ENCODE data around the gene PTMS. TPM values are rescaled to one million over a fixed set of nuclear protein-coding genes. Genes with fewer than 3 reads are reported as not detected.

The PTMS gene
- total RNA-seq, 1 experiment from 2014 or later, result 370 TPM

DNA sequence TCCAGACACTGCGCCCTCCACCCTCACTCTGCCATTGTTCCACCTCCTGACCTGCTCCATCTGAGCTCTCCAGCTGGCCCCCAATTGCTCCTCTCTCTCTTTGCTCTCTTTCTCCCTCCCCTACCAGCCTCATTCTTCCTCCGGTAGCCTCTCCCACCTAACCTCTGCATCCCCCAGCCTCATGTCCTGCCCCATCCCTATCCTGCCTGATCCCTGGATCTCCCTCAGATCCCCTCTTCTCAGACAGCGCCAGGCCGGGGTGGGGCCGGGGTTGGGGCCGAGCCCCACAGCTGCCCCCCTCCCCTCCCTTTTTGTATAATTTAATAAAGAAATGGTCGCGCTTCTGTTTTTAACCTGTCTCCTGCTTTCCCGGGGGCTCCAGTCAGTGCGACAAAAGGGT lies 4.4 kb downstream of the PTMS start (continued):
- TF ChIP-seq, protein P1, sequence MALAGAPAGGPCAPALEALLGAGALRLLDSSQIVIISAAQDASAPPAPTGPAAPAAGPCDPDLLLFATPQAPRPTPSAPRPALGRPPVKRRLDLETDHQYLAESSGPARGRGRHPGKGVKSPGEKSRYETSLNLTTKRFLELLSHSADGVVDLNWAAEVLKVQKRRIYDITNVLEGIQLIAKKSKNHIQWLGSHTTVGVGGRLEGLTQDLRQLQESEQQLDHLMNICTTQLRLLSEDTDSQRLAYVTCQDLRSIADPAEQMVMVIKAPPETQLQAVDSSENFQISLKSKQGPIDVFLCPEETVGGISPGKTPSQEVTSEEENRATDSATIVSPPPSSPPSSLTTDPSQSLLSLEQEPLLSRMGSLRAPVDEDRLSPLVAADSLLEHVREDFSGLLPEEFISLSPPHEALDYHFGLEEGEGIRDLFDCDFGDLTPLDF (CRISPR knock-in tag; IDR thresholded peaks at IDR 0.05), result no peak
- TF ChIP-seq SP1 (CRISPR knock-in tag; conservative IDR thresholded peaks at IDR 0.05) (no peak), GTF2I (CRISPR knock-in tag; conservative IDR thresholded peaks at IDR 0.05) (no peak), CREB1 (CRISPR knock-in tag; IDR thresholded peaks at IDR 0.05) (no peak), ZBTB21 (CRISPR knock-in tag; IDR thresholded peaks at IDR 0.05; ENCODE audit: borderline replicate concordance) (no peak)
- TF ChIP-seq, protein P2, sequence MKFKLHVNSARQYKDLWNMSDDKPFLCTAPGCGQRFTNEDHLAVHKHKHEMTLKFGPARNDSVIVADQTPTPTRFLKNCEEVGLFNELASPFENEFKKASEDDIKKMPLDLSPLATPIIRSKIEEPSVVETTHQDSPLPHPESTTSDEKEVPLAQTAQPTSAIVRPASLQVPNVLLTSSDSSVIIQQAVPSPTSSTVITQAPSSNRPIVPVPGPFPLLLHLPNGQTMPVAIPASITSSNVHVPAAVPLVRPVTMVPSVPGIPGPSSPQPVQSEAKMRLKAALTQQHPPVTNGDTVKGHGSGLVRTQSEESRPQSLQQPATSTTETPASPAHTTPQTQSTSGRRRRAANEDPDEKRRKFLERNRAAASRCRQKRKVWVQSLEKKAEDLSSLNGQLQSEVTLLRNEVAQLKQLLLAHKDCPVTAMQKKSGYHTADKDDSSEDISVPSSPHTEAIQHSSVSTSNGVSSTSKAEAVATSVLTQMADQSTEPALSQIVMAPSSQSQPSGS (CRISPR knock-in tag; IDR thresholded peaks at IDR 0.05; ENCODE audit: borderline replicate concordance, low read depth), result no peak

DNA sequence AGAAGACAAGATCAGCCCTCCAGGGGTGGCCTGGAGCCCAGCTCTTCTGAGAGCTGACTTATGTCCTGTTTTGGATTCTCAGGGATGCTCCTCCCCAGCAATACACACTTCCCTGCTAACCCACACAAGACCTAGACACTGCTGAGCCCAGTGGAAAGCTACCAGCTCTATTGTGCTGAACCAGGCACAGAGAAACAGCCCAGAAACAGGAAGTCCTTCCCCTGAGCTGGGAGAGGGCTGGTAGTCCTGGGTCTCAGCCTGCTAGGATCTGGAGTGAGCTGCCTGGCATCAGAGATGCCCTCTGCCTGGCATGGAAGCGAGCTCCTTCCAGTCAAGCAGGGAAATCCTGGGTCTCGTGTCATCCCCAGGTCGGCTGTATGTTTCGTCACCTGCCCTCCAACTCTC lies 4.9 kb downstream of the PTMS start:
- TF ChIP-seq, protein P3, sequence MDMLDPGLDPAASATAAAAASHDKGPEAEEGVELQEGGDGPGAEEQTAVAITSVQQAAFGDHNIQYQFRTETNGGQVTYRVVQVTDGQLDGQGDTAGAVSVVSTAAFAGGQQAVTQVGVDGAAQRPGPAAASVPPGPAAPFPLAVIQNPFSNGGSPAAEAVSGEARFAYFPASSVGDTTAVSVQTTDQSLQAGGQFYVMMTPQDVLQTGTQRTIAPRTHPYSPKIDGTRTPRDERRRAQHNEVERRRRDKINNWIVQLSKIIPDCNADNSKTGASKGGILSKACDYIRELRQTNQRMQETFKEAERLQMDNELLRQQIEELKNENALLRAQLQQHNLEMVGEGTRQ (CRISPR knock-in tag; IDR thresholded peaks at IDR 0.05), result no peak
- TF ChIP-seq ZBTB21 (CRISPR knock-in tag; IDR thresholded peaks at IDR 0.05; ENCODE audit: borderline replicate concordance) (no peak), ZNF317 (CRISPR knock-in tag; IDR thresholded peaks at IDR 0.05; ENCODE audit: borderline replicate concordance, low read depth) (no peak), ZNF232 (CRISPR knock-in tag; IDR thresholded peaks at IDR 0.05) (no peak), NR1H2 (CRISPR knock-in tag; IDR thresholded peaks at IDR 0.05) (no peak), FOXK1 (CRISPR knock-in tag; IDR thresholded peaks at IDR 0.05) (no peak), EMX1 (CRISPR knock-in tag; IDR thresholded peaks at IDR 0.05) (no peak), JUN (CRISPR knock-in tag; IDR thresholded peaks at IDR 0.05) (no peak)
- TF ChIP-seq, protein P2 (CRISPR knock-in tag; IDR thresholded peaks at IDR 0.05; ENCODE audit: borderline replicate concordance, low read depth), result no peak
- TF ChIP-seq, protein P4, sequence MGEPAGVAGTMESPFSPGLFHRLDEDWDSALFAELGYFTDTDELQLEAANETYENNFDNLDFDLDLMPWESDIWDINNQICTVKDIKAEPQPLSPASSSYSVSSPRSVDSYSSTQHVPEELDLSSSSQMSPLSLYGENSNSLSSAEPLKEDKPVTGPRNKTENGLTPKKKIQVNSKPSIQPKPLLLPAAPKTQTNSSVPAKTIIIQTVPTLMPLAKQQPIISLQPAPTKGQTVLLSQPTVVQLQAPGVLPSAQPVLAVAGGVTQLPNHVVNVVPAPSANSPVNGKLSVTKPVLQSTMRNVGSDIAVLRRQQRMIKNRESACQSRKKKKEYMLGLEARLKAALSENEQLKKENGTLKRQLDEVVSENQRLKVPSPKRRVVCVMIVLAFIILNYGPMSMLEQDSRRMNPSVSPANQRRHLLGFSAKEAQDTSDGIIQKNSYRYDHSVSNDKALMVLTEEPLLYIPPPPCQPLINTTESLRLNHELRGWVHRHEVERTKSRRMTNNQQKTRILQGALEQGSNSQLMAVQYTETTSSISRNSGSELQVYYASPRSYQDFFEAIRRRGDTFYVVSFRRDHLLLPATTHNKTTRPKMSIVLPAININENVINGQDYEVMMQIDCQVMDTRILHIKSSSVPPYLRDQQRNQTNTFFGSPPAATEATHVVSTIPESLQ (CRISPR knock-in tag; IDR thresholded peaks at IDR 0.05), result no peak
- peaks cover 13% of the 10 kb centered on the region for H3K36me3 Mint-ChIP-seq
- H3K4me1 Mint-ChIP-seq, result peaks cover 61% of the 10 kb centered on the region
- peaks cover 43% of the 10 kb centered on the region for H3K27me3 Mint-ChIP-seq (ENCODE audit: low read depth)
- no peak for ATAC-seq
- no peak for DNase-seq (ENCODE audit: low spot score)
- no peak overlapping the region for H3K4me3 Mint-ChIP-seq
- ChIA-PET CTCF (interaction anchor here (1.1 to 10.5 kb wide), 7 partner anchors 7 to 233 kb away, joined by 3 to 234 read pairs (median 4); partner anchors contain the start of genes COPS7A, MLF2 and P3H3), POLR2A (interaction anchor here (1.0 to 1.5 kb wide), 3 partner anchors 25 to 175 kb away, joined by 3 to 4 read pairs (median 3); no protein-coding TSS in a partner anchor)
- H3K9me3 Mint-ChIP-seq, result no peaks in the 10 kb centered on the region
- peak overlapping the region; percentile 76 for H3K27ac Mint-ChIP-seq

DNA sequence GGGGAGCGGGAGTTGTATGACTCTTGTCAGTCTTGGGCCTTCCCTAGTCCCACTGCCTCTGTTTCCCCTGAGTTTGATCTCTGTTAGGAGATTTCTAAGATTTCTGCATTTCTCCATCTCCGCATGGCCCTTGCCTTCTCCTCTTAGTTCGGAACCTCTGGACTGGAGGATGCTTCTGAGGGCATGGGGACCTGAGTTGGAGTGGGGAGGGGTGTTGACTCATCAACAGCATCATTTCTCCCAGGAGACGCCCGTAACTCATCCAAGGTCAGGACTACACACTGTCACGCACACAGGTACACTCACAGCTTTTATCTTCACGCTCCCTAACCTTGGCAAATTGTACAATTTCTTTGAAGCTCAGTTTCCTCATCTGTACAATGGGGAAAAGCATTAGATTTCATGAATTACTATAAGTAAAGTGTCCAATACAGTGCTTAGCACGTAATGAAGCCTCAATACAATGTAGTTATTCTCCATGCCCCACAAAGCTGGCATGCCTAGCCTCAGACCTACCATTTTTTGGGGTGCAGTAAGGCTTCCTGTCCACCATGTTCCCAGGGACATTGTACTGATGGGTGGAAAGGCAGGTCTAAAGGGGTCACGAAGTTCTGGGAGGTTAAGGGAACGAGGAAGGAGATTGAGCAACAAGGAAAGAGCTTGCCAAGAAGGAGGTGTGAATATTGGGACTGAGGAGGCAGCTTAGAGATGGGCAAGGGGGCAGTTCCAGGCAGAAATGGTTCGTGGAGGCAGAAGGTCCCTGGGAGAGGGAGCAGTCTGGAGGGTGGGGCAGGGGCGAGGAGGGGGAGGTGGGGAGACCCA lies 5.6 kb downstream of the PTMS start:
- Mint-ChIP-seq H3K36me3 (peaks cover 13% of the 10 kb centered on the region), H3K27me3 (ENCODE audit: low read depth) (peaks cover 50% of the 10 kb centered on the region), H3K4me3 (peak overlapping the region; percentile 18), H3K4me1 (peaks cover 61% of the 10 kb centered on the region), H3K9me3 (no peaks in the 10 kb centered on the region), H3K27ac (peak overlapping the region; percentile 42; the same call in 1 of the 2 replicates)
- POLR2A ChIA-PET, result interaction anchor here (1.0 to 1.5 kb wide), 4 partner anchors 15 to 174 kb away, joined by 3 to 4 read pairs (median 3); no protein-coding TSS in a partner anchor
- CTCF ChIA-PET, result interaction anchor here (1.1 to 10.5 kb wide), 7 partner anchors 8 to 234 kb away, joined by 3 to 234 read pairs (median 4); partner anchors contain the start of genes COPS7A, MLF2 and P3H3
- ATAC-seq, result no peak
- DNase-seq (ENCODE audit: low spot score), result no peak
- TF ChIP-seq, protein P5, sequence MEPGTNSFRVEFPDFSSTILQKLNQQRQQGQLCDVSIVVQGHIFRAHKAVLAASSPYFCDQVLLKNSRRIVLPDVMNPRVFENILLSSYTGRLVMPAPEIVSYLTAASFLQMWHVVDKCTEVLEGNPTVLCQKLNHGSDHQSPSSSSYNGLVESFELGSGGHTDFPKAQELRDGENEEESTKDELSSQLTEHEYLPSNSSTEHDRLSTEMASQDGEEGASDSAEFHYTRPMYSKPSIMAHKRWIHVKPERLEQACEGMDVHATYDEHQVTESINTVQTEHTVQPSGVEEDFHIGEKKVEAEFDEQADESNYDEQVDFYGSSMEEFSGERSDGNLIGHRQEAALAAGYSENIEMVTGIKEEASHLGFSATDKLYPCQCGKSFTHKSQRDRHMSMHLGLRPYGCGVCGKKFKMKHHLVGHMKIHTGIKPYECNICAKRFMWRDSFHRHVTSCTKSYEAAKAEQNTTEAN (CRISPR knock-in tag; IDR thresholded peaks at IDR 0.05), result no peak
- TF ChIP-seq ESRRA (CRISPR knock-in tag; IDR thresholded peaks at IDR 0.05; ENCODE audit: borderline replicate concordance) (no peak), RELA (CRISPR knock-in tag; IDR thresholded peaks at IDR 0.05; ENCODE audit: borderline replicate concordance) (no peak), IRF2 (CRISPR knock-in tag; IDR thresholded peaks at IDR 0.05; ENCODE audit: borderline replicate concordance, low read depth) (no peak)

Data from WTC11 (cell line).